HepG2 (cell line): ENCODE data around the gene CCDC85C. TPM values are rescaled to one million over a fixed set of nuclear protein-coding genes. Genes with fewer than 3 reads are reported as not detected.

Experiments used
- ATAC-seq: fragments of 200-7000 bp; cut with Tn5 transposase; 3 replicates; pipeline ENCODE4 v1.9.1; 2020; ENCODE audit warnings: mild to moderate bottlenecking, moderate library complexity
- BruUV-seq: library from RNA; stranded (reverse); fragments of 400-500 nt; replicated peaks from 2 replicates; lab custom pipeline; 2021; lab: Mats Ljungman, UMichigan
- CTCF ChIA-PET: fragments of 300-600 bp; formaldehyde crosslinking; extraction: SDS; loops from one replicate; lab custom pipeline; 2021; ENCODE audit warnings: low total read pairs, inconsistent platforms, low intra/inter-chr PET ratio; lab: Yijun Ruan, JAX
- POLR2A ChIA-PET: fragments of 350-600 bp; sonication (Branson Sonifier 250); formaldehyde crosslinking; loops from one replicate; lab custom pipeline; 2020; ENCODE audit warnings: antibody characterized with exemption, inconsistent platforms; lab: Yijun Ruan, JAX
- DNase-seq: peaks from one replicate; pipeline ENCODE4 v3.0.0-alpha.2; 2015; ENCODE audit warnings: low spot score
- FAIRE-seq: peaks from 3 replicates; lab custom pipeline; 2011; peaks lifted over from hg19 to GRCh38; lab: Jason Lieb, UNC
- H2AFZ ChIP-seq: one replicate; pipeline ENCODE4 v1.6.1; 2011; ENCODE audit warnings: low read length, inconsistent platforms
- H3K27ac ChIP-seq: fragments of 300-600 bp; 3 replicates; pipeline ENCODE4 v1.8.0; 2011; ENCODE audit warnings: mixed run types, mild to moderate bottlenecking, mixed read lengths, low read length, inconsistent platforms; ENCODE audit not compliant: insufficient read depth; ENCODE audit errors: extremely low read length
- H3K27me3 ChIP-seq, 2 experiments: fragments of 200-600 bp in 1 of 2; 2 replicates in 1 of 2; 3 replicates in 1 of 2; pipeline versions ENCODE4 v1.6.0 to v1.8.0; 2011; ENCODE audit warnings: low read length in 2 of 2, mild to moderate bottlenecking in 2 of 2, moderate library complexity in 2 of 2, inconsistent platforms in 1 of 2; ENCODE audit not compliant: insufficient read depth in 2 of 2, control insufficient read depth in 1 of 2
- H3K36me3 ChIP-seq, 2 experiments: fragments of 200-600 bp in 1 of 2; replicated peaks in 1 of 2; 2 replicates in 1 of 2; 3 replicates in 1 of 2; pipeline versions ENCODE4 v1.5.1 to v1.8.0; 2011; ENCODE audit warnings: low read length in 2 of 2, inconsistent platforms in 1 of 2; ENCODE audit not compliant: insufficient read depth in 2 of 2, control insufficient read depth in 1 of 2
- H3K4me1 ChIP-seq: 2 replicates; pipeline ENCODE4 v1.5.1; 2012; ENCODE audit warnings: low read length, inconsistent platforms; ENCODE audit not compliant: insufficient read depth
- H3K4me2 ChIP-seq: 2 replicates; pipeline ENCODE4 v1.6.0; 2011; ENCODE audit warnings: low read depth, low read length, inconsistent platforms
- H3K4me3 ChIP-seq, 3 experiments: fragments of 200-600 bp in 1 of 3; sonication (generic), shearing (Covaris generic) in 1 of 3; replicated peaks in 1 of 3; 2 replicates each; pipeline ENCODE4 v1.5.1; 2011 to 2016; ENCODE audit warnings: low read length in 3 of 3, inconsistent platforms in 2 of 3, low read depth in 2 of 3, mild to moderate bottlenecking in 2 of 3, control low read depth in 1 of 3, mixed read lengths in 1 of 3; ENCODE audit not compliant: insufficient read depth in 1 of 3
- H3K79me2 ChIP-seq: one replicate; pipeline ENCODE4 v1.6.1; 2011; ENCODE audit warnings: low read length, inconsistent platforms; ENCODE audit not compliant: insufficient read depth
- H3K9ac ChIP-seq: 2 replicates; pipeline ENCODE4 v1.6.0; 2011; ENCODE audit warnings: mild to moderate bottlenecking, low read depth, low read length, inconsistent platforms; ENCODE audit not compliant: insufficient read depth
- H3K9me3 ChIP-seq: 2 replicates; pipeline ENCODE4 v1.5.1; 2012; ENCODE audit warnings: mild to moderate bottlenecking, low read length
- H4K20me1 ChIP-seq: 2 replicates; pipeline ENCODE4 v1.6.0; 2011; ENCODE audit warnings: inconsistent platforms, mild to moderate bottlenecking, low read length, moderate library complexity; ENCODE audit not compliant: insufficient read depth
- ADNP ChIP-seq: sonication (generic); formaldehyde crosslinking; IDR thresholded peaks from 2 replicates; pipeline ENCODE4 v1.4.0; 2020; ENCODE audit warnings: missing genetic modification reagents
- HIVEP1 ChIP-seq: sonication (generic); formaldehyde crosslinking; IDR thresholded peaks from 2 replicates; pipeline ENCODE4 v1.4.0; 2020; ENCODE audit warnings: mild to moderate bottlenecking, missing genetic modification reagents
- HNF4G ChIP-seq, 2 experiments: sonication (generic) in 1 of 2; formaldehyde crosslinking in 1 of 2; IDR thresholded peaks; 2 replicates each; pipeline versions ENCODE4 v1.4.0 to v1.6.1; 2011 to 2020; ENCODE audit warnings: borderline replicate concordance in 2 of 2, low read depth in 2 of 2, mild to moderate bottlenecking in 2 of 2, low read length in 1 of 2, missing genetic modification reagents in 1 of 2, moderate library complexity in 1 of 2
- MYPOP ChIP-seq: sonication (generic); formaldehyde crosslinking; IDR thresholded peaks from 2 replicates; pipeline ENCODE4 v1.8.1; 2023; ENCODE audit warnings: mild to moderate bottlenecking, moderate library complexity, missing genetic modification reagents
- PBX2 ChIP-seq: IDR thresholded peaks from 2 replicates; pipeline ENCODE4 v1.6.1; 2016; ENCODE audit warnings: control low read depth
- SNAI1 ChIP-seq: sonication (generic); formaldehyde crosslinking; IDR thresholded peaks from 2 replicates; pipeline ENCODE4 v1.5.0; 2020; ENCODE audit warnings: mild to moderate bottlenecking, missing genetic modification reagents, borderline replicate concordance
- TBP ChIP-seq: sonication (generic); formaldehyde crosslinking; IDR thresholded peaks from 2 replicates; pipeline ENCODE4 v1.5.0; 2020; ENCODE audit warnings: missing genetic modification reagents
- TFAP4 ChIP-seq: sonication (generic); IDR thresholded peaks from 2 replicates; pipeline ENCODE4 v1.6.1; 2016; ENCODE audit warnings: low read depth, borderline replicate concordance
- UBTF ChIP-seq: sonication (generic); formaldehyde crosslinking; IDR thresholded peaks from 2 replicates; pipeline ENCODE4 v1.4.0; 2020; ENCODE audit warnings: mild to moderate bottlenecking, missing genetic modification reagents
- ZMAT5 ChIP-seq: sonication (generic); formaldehyde crosslinking; IDR thresholded peaks from 2 replicates; pipeline ENCODE4 v1.5.0; 2020; ENCODE audit warnings: mild to moderate bottlenecking, low read depth, missing genetic modification reagents, borderline replicate concordance
- ZNF281 ChIP-seq: sonication (generic); formaldehyde crosslinking; IDR thresholded peaks from 2 replicates; pipeline ENCODE4 v1.4.0; 2020; ENCODE audit warnings: missing genetic modification reagents, borderline replicate concordance
- ZNF703 ChIP-seq: sonication (generic); formaldehyde crosslinking; IDR thresholded peaks from 2 replicates; pipeline ENCODE4 v1.5.1; 2020; ENCODE audit warnings: missing genetic modification reagents, mild to moderate bottlenecking, moderate library complexity, borderline replicate concordance
- WGBS: methylation state at CpG from one replicate; pipeline ENCODE4 v1.1.6; 2017; ENCODE audit warnings: low lambda C conversion rate; 5-methylcytosine and 5-hydroxymethylcytosine counted together
- in situ Hi-C: cut with HindIII; loops from 2 replicates; pipeline ENCODE4 v1.10.0; 2017; ENCODE audit warnings: low pct_unique_long_range_greater_than_20kb; ENCODE audit not compliant: extremely low pct_ligation_motif_present
- intact Hi-C: fragments of 100-400 bp; cut with micrococcal nuclease; formaldehyde crosslinking; loops from one replicate; pipeline ENCODE4 v1.10.0; 2022; ENCODE audit not compliant: unreplicated experiment
- polyA plus RNA-seq, 8 experiments: library from polyadenylated mRNA; depleted of rRNA in 3 of 8; stranded (reverse) in 7 of 8; unstranded in 1 of 8; fragments of >200 nt; fragmentation: Illumina TruSeq in 4 of 8; extraction: Trizol in 4 of 8; gene quantifications; 2 replicates each; pipeline versions ENCODE4 v1.2.1 to v1.2.3, GENCODE V29; 2011 to 2016; ENCODE audit warnings: low read depth in 4 of 8, missing spikeins in 1 of 8, mixed read lengths in 1 of 8; ENCODE audit not compliant: insufficient read depth in 1 of 8
- total RNA-seq, 5 experiments: library from RNA; depleted of rRNA; stranded (reverse); fragments of >200 nt; fragmentation: Illumina TruSeq; extraction: Trizol; gene quantifications; 2 replicates each; pipeline ENCODE4 v1.2.3, GENCODE V29; 2016; ENCODE audit warnings: low read depth in 1 of 5

The CCDC85C gene
- total and polyA plus RNA-seq, 2 of the 13 experiments (the other 11 are each of a cell fraction or from before 2014, with no cell fraction given): 18.8 to 43.8 TPM

- intact Hi-C loops: loop anchor here (1.0 kb wide), 1 partner anchor 39 kb away; no protein-coding TSS in a partner anchor
- TF ChIP-seq SNAI1 (CRISPR knock-in tag) (0 out of 2 replicates have a peak, but pooled peaks have one; percentile 27), HIVEP1 (CRISPR knock-in tag) (peak; percentile 26; the same call in 1 of the 2 replicates), HNF4G (IDR thresholded peaks at IDR 0.05; ENCODE audit: borderline replicate concordance, low read depth, low read length) (0 out of 2 replicates have a peak, but pooled peaks have one; percentile 2), HNF4G (CRISPR knock-in tag; IDR thresholded peaks at IDR 0.05; ENCODE audit: borderline replicate concordance, low read depth) (no peak), TFAP4 (no peak), ZMAT5 (CRISPR knock-in tag) (no peak), UBTF (CRISPR knock-in tag) (peak; percentile 66), ZNF703 (CRISPR knock-in tag) (no peak), MYPOP (CRISPR knock-in tag) (no peak; the same call in 1 of the 2 replicates), ZNF281 (CRISPR knock-in tag) (no peak), ADNP (CRISPR knock-in tag) (no peak), PBX2 (CRISPR knock-in tag) (no peak), TBP (CRISPR knock-in tag) (no peak)
Measured at GRCh38 chr14:99604766-99605298, 825 bp upstream of the CCDC85C start.

More at GRCh38 chr14:99604766-99605298, 825 bp upstream of the CCDC85C start:
- H3K4me3 ChIP-seq: peak overlapping the region; percentile 70 to 89 (median 83)
- peak overlapping the region; percentile 81 for H3K27ac ChIP-seq
- BruUV-seq: no TSS peak
- peaks cover 39% of the 10 kb centered on the region for H3K79me2 ChIP-seq
- H2AFZ ChIP-seq: no peak overlapping the region
- H3K27me3 ChIP-seq: no peaks in the 10 kb centered on the region; a peak in 1 of 5 replicates
- ChIA-PET POLR2A (interaction anchor here (1.0 to 8.6 kb wide), 6 partner anchors 14 to 124 kb away, joined by 3 to 101 read pairs (median 4); partner anchors contain the start of genes CCNK and SETD3), CTCF (no interaction called here)
- FAIRE-seq (no peak), ATAC-seq (peak; percentile 68), DNase-seq (no peak)
- 0 out of 5 replicates have a peak, but pooled peaks cover 0 to 2% of the 10 kb centered on the region in 2 experiments for H3K36me3 ChIP-seq
- H3K9ac ChIP-seq: peak overlapping the region; percentile 78
- H3K4me1 ChIP-seq: peaks cover 44% of the 10 kb centered on the region
- H3K9me3 ChIP-seq: no peaks in the 10 kb centered on the region
- peaks cover 10% of the 10 kb centered on the region for H4K20me1 ChIP-seq
- WGBS: no CpG with 5 or more reads among the region's 50 CpGs
- in situ Hi-C loops: loop anchor here (5.0 kb wide), 1 partner anchor 38 kb away; no protein-coding TSS in a partner anchor
- peak overlapping the region; percentile 70 for H3K4me2 ChIP-seq
